ENCODE measurements around the gene MTRFR.
A peak's percentile ranks its signal among the peaks of the same experiment; 100 is the strongest.
"Not testable (repeated sequence)": the region's sequence is repeated elsewhere in the genome, so short reads cannot be mapped to it uniquely, and the experiment has no call there.

MTRFR gene

DNA sequence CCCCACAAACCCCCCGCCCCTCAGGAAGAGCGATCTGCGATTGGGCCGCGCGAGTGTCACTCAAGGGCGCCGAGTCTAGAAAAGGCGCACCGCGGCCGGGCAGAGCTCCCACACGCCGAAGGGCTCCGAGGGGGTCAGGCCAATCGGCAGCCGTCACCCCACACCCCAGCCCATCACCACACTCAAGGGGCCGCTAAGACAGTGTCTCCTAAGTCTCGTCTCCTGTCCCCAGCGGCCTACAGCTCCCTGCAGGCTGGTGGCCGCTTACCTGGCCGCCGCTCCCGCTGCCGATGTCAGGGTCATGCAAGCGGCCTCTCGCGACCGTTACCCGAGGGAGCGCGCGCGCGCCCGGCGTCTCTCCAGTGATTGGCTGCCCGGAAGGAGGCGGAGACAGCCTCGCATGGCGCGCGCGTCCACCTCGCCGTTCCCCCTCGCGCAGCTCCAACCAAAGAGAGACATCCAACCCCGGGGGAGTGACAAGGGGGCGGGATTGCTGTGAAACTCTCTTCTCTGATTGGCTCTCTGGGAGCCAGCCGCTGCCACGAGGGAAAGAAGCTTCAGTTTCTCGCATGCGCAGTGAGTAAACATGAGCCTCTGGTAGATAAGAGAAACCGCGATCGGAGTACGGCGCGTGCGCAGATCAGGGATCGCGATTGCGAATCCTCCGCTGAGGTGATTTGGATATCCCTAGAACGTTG lies at the start of gene MTRFR, which contains the start of gene MPHOSPH9:
TSS of gene MTRFR (plus strand) at position 630 of the 698 bp plus-strand sequence. CDS start 20,239 bp downstream, outside the sequence.
TSS of gene MPHOSPH9 (minus strand) at position 335 of the 698 bp plus-strand sequence. CDS start 2,777 bp downstream, outside the sequence.
- DNase-seq: peak; percentile 92 to 100 (median 99)

DNA sequence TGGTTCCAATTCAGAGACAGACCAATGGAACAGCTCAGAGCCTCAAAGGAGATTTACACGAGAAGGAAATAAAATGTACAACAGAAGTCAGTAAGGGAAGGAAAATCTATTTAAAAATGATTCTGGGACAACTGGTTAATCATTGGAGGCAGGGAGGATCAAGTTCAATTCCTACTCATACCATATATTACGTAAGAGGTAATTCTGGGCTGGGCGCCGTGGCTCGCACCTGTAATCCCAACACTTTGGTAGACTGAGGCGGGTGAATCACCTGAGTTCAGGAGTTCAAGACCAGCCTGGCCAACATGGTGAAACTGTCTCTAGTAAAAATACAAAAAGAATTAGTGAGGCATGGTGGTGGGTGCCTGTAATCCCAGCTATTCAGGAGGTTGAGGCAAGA lies 45.6 kb upstream of the MTRFR start:
- no peak for DNase-seq

DNA sequence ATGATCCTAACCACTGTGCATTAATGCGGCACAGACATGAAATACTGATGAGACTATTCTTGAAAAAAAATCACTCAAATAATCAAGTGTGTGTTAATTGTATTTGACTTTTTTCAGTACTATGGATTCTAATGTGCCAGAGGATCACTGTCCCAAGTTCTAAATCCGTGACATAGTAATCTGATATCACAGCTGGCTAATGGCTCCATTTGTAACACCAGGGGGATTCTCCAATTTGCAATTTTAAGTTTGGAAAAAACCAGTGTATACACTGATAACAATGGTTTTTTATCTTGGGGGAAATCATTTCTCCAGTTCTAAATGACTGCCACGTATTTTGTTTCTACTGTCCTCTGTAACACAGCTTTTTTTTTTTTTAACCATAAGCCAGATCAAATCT lies 33.3 kb upstream of the MTRFR start:
- DNase-seq: no peak

DNA sequence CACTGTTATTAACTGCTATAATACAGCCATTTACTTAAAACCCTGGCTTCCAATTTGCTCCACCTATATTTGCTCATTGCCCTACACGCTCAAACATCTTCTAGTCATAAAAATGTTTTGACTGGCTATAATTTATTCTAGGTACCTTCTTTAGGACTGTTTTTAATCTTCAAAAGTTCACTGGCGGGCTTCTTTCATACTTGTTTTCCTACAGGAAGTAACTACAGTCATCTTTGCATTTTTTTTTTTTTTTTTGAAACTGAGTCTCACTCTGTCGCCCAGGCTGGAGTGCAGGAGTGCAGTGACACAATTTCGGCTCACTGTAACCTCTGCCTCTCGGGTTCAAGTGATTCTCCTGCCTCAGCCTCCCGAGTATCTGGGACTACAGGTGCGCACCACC lies 32.8 kb upstream of the MTRFR start:
- DNase-seq: no peak

DNA sequence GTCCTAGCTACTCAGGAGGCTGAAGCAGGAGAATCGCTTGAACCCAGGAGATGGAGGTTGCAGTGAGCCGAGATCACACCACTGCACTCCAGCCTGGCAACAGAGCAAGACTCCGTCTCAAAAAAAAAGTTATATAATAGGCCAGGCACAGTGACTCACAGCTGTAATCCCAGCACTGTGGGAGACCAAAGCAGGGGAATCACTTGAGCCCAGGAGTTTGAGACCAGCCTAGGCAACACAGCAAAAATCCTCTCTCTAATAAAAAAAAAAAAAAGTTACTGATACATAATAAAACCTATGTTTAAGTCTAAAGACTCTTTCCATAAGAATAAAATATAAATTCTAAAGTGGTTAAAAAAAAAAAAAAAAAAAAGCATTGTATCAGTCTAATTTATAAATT lies 26.4 kb upstream of the MTRFR start:
- not testable (repeated sequence) for DNase-seq

DNA sequence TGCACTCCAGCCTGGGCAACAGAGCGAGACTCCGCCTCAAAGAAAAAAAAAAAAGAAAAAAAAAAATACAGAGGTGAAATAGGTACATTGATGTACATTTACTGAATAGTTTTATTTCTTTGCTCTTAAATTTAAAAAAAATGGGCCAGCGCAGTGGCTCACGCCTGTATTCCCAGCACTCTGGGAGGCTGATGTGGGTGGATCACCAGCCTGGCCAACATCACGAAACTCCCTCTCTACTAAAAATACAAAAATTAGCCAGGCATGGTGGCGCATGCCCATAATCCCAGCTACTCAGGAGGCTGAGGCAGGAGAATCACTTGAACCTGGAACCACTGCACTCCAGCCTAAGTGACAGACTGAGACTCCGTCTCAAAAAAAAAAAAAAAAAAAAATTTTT lies 25.4 kb upstream of the MTRFR start:
- not testable (repeated sequence) for DNase-seq

DNA sequence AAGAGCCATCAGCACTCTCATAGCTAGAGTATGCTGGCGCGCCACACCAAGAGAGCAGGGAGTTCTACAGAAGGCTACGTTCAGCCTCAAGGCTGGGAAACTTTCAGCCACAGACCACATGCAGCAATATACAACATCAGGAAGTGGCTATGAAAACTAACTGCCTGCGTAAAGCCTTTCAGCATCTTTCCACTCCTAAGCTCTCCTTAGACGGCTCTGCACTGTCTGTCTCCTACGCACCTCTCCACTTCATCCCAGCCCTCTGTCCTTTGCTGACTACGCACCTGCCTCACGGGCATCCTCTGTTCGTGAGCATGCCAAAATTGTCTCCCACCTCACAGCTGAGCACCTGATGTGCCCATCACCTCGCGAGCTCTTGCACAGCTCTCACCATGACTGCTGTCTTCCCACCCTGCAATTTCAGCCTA lies 10.0 kb upstream of the MTRFR start:
- DNase-seq: no peak

DNA sequence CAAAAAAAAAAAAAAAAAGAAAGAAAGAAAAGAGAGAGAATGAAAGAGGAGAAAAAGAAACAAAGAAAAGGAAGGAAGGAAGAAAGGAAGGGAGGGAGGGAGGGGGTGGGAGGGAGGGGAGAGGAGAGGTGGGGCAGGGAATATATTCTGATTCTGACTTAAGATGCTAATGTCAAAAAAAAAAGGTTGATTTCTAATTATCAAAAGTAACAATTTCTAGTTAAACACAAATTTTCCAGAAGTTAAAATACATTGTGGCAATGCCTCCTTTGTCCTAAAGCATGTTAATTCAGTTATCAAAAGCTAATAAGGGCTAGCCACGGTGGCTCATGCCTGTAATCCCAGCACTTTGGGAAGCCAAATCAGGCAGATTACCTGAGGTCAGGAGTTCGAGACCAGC lies 7.8 kb upstream of the MTRFR start:
- DNase-seq: no peak

DNA sequence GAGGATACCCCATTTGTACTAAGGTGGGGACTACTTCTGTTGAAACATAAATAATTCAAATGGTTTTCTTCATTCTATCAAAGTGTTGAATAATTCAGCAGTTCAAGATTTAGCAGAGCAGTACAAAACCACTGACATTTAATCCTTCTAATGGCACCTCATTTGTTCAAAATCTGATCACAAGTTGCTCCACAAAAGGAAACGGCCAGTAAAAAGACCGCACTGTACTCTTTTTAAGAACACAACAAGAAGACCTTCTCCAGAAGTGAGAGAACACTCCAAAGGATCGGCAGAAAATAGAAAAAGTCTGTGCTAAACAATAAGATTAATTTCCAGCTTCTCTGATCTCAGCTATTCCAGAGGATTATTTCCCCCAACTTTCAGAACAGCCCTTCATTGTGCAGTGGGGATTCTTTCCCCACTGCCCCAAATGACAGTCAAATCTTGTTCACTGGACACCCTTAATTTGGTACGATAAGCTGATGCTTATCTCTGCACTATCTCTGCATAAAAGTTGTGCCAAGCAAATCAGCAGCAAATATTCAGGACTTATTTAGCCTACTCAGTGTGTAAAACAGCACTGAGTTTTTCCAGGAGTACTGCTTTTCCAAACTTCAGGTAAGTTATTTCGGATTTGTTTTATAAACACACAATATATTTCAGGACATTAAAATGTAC lies 5.5 kb upstream of the MTRFR start:
- DNase-seq: no peak

DNA sequence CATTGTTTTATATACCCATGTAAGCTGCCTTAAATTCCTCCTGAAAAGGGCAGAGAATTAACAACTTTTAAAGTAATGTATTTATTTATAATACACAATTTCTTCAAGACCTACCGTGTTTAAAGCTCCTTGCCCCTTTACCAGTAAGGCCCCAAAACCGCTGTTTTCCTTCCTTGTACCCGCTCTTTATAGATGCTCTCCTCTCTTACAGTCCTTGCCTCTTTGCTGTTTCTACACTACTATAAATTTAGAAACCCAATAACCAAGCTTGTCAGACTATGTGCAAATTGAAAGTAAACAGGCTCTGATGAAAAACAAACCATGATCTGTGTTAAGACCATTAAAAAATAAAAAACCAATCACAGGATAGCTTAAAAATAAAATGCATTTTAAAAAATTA lies 4.2 kb upstream of the MTRFR start:
- DNase-seq: no peak

DNA sequence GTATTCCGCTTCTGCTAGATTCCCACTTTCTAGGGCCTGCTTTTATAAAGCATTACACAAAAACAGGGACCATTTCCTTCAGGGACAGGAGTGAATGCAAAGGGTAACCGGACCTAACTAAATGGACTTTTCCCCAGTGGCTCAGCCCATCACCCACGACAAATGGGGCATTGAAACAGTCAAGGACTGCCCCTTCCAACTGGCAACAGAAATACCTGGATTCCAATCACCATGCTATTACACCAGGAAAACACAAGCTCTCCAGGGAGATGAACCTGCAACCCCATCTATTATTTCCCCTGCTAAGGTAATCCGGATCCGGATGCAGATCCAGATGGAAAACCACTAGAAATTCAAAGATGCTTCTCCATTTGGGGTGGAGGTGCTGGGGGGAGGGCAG lies 1.3 kb upstream of the MTRFR start:
- no peak for DNase-seq

DNA sequence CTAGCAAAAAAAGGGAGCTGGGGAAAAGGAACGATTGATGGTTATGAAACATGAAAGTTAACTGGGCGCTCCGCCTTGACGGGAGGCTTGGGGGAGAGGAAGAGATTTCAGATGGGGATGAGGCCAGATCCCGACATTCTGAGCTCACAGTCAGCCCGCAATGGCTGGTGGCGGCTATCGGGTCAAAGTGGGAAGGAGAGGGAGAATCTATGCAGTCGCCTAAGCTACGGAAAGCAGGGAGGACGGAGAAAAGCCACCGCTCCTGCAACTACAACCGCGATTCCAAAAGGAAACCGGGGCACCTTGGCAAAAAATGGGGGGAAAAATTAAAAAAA lies 797 bp upstream of the MTRFR start:
- peak in 2 of 14 donors; percentile 70 to 80 for DNase-seq

DNA sequence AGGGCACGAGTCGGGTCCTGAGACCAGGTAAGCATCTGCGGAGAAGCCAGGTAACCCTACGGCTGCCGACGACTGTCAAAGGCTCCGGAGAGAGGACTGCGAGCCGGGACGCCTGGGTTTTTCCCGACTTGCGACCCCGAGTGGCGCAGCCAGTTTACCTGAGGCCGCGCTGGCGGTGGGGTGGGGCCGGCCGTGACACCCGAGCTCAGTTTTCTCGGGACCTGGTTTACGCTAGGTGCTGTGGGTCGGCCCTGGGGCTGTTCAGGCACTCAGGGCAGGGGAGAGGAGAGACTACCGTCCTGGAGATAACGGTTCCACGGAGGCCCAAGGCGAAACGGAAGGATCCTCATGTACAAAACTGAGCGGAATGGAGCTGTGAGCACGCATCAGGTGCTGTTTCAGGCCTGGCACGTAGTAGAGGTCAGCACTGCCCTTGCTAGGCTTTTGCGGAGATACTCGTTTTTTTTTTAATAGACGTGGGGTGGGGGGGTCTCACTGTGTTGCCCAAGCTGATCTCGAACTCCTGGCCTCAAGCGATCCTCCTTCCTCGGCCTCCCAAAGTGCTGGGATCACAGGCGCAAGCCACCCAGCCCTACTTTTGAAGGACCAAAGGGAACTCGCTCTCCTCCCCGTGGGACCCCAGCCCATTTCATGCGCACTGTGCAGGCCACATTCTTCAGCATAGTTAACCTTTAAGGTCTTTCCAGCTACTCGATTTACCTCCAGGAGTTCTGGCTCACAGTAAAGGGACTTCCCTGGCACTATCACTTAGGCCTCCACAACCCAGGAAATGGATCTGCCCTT lies 471 bp downstream of the MTRFR start:
- DNase-seq: no peak

DNA sequence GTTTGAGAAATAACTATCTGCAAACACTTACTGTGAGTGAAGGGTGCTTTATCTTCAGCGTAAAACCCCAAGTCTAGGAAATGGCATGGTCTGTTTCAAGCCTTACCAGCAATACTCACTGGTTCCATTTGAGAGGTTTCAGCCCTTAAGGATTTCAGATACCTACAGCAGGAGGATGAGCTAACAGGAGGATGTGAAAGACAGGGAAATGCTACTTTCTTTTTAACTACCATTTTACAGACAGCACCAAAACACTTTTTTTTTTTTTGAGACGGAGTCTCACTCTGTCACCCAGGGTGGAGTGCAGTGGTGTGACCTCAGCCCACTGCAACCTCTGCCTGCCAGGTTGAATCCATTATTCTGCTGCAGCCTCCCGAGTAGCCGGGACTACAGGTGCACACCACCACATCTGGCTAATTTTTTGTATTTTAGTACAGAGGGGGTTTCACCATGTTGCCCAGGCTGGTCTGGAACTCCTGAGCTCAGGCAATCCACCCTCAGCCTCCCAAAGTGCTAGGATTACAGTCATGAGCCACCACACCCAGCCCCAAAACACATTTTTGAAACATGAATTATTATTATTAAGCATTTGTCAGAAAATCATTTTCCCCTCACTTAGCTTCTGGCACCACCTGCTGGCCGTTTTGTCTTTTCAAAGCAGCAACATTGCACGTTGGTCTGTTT lies 4.6 kb downstream of the MTRFR start:
- peak in 2 of 14 donors; percentile 13 to 21 for DNase-seq

DNA sequence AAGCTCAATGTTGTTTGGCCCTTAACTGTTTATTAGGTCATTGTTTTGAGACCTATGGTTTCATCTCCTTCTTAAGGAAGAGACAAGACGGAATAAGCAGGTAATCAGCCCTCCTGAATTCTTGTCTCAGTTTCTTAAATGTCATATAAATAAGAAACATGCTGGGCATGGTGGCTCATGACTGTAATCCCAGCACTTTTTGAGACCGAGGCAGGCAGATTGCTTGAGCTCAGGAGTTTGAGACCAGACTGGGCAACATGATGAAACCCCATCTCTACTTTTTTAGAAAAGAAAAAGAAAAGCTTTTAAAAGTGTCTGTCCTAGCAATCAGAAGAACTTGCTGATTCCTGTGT lies 5.1 kb downstream of the MTRFR start:
- DNase-seq: peak in 1 of 14 donors; percentile 21

DNA sequence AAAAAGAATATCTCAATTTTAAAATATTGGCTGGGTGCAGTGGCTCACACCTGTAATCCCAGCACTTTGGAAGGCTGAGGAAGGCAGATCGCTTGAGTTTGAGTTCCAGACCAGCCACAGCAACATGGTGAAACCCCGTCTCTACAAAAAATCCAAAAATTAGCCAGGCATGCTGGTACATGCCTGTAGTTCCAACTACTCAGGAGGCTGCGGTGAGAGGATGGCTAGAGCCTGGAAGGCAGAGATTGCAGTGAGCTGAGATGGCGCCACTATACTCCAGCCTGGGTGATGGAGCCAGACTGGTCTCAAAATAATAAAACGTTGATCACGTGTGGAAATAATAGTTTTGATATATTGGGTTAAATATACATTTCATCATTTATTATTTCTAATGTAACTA lies 5.7 kb downstream of the MTRFR start:
- no peak for DNase-seq

DNA sequence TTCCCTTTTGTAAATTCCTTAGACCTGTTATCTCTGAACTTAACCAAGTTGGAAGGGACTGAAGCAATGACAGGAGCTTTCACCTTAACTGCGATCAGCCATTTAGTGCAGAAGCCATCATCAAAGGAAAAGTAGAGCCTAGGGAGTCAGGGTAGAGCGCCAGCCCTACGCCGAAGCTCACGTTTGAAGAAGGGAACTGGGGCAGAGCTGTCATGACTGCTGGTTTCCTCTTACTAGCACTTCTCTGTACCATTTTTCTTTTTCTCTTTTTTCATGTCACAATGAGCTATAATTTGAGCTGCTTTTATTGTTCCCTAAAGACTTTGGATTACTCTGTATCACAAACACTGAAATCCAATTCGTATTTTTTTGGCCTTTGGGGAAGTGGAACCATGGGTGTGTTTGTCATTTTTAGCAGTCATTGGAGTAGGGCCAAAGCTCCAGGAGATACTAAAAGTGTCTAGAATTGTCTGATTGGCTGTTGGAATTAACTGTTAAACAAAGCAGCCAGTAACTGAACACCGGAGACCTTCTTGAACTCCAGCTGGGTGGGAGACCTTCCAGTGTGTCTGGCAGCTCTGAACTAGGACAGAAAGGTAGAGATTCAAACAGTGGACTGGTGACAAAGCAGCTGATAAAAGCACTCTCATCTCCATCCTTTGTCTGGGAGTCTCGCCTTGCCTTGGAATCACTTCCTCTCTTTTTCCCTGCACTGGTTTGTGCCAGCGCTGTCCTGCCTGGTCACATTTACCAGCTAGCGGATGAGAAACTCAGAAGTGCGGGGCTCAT lies 9.1 kb downstream of the MTRFR start:
- DNase-seq: peak in 5 of 14 donors; percentile 14 to 83 (median 21)

DNA sequence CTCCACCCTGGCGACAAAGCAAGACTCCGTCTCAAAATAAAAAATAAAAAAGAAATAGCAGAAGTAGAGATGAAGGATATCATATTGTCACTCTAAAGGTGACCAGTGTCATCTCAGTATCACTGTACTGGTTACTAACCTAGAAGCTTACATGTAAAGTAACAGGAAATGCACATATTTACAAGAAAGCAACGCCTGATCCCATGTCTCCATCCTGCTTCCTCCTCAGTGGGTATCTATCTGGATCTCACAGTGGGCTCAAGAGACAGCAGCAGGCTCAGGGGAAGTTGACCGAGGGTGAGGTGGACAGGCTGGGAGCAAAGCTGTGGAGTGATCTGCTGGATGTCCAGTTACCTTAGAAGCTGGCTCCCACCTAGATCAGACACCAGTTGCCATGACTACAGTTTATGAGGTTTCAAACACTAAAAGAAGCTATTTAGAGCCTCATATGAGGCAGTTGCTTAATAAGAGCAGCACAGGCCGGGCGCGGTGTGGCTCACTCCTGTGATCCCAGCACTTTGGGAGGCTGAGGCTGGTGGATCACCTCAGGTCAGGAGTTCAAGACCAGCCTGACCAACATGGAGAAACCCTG lies 10.5 kb downstream of the MTRFR start:
- no peak for DNase-seq

DNA sequence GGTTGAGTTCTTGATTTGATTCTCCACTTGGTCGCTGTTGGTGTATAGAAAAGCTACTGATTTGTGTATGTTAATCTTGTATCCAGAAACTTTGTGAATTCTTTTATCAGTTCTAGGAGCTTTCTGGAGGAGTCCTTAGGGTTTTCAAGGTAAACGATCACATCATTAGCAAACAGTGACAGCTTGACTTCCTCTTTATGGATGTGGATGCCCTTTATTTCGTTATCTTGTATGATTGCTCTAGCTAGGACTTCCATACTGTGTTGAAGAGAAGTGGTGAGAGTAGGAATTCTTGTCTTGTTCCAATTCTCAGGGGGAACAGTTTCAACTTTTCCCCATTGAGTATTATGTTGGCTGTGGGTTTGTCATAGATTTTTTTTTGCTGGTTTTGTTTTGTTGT lies 12.4 kb downstream of the MTRFR start:
- DNase-seq: no peak

DNA sequence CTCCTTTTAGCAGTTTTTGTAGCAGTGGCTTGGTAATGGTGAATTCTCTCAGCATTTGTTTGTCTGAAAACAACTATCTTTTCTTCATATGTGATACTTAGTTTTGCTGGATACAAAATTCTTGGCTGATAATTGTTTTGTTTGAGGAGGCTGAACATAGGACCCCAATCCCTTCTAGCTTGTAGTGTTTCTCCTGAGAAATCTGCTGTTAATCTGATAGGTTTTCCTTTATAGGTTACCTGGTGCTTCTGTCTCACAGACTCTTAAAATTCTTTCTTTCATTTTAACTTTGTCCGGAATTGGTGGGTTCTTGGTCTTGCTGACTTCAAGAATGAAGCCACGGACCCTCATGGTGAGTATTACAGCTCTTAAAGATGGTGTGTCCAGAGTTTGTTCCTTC lies 14.9 kb downstream of the MTRFR start:
- DNase-seq: not testable (repeated sequence)

DNA sequence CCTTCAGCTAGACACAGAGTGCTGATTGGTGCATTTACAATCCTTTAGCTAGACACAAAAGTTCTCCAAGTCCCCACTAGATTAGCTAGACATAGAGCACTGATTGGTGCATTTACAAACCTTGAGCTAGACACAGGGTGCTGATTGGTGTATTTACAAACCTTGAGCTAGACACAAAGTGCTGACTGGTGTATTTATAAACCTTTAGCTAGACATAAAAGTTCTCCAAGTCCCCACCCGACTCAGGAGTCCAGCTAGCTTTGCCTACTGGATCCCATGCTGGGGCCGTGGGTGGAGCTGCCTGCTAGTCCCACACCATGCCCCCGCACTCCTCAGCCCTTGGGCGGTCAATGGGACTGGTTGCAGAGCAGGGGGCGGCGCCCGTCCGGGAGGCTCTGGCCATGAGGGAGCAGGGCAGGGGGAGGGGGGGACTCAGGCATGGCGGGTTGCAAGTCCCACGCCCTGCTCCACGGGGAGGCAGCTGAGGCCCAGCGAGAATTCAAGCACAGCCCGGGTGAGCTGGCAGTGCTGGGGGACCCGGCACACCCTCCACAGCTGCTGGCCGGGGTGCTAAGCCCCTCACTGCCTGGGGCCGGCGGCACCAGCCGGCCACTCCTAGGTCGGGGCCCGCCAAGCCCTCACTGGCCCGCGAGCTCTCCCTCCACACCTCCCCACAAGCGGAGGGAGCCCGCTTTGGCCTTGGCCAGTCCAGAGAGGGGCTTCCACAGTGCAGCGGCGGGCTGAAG lies 15.9 kb downstream of the MTRFR start:
- not testable (repeated sequence) for DNase-seq
